OCI-LY7 (cell line): ENCODE data around the gene GADD45GIP1. TPM values are rescaled to one million over a fixed set of nuclear protein-coding genes. Genes with fewer than 3 reads are reported as not detected.
A peak's percentile ranks its signal among the peaks of the same experiment; 100 is the strongest.

Experiments used
- BruUV-seq: library from RNA; stranded (reverse); fragments of 400-500 nt; replicated peaks from 2 replicates; lab custom pipeline; 2021; lab: Mats Ljungman, UMichigan
- CTCF ChIA-PET: fragments of 300-600 bp; sonication (Branson Sonifier 250); formaldehyde crosslinking; loops from one replicate; lab custom pipeline; 2022; ENCODE audit warnings: antibody characterized with exemption; ENCODE audit not compliant: unreplicated experiment; lab: Charles Lee
- POLR2A ChIA-PET: fragments of 300-600 bp; sonication (Branson Sonifier 250); formaldehyde crosslinking; loops from one replicate; lab custom pipeline; 2022; ENCODE audit warnings: antibody characterized with exemption; lab: Charles Lee
- DNase-seq: peaks from one replicate; pipeline ENCODE4 v3.0.0-alpha.2; 2015; ENCODE audit warnings: low spot score
- H2AFZ ChIP-seq: fragments of 200-600 bp; sonication (generic), shearing (Covaris generic); 2 replicates; pipeline ENCODE4 v1.6.1; 2014; ENCODE audit warnings: mild to moderate bottlenecking, antibody characterized with exemption, low read length, moderate library complexity
- H3K27ac ChIP-seq: fragments of 200-600 bp; sonication (generic); 2 replicates; pipeline ENCODE4 v1.5.1; 2014; ENCODE audit warnings: mixed run types, low read depth, mild to moderate bottlenecking, moderate library complexity, low read length, inconsistent platforms; ENCODE audit not compliant: poor library complexity, severe bottlenecking
- H3K36me3 ChIP-seq: fragments of 200-600 bp; sonication (generic); 2 replicates; pipeline ENCODE4 v1.6.1; 2014; ENCODE audit warnings: mild to moderate bottlenecking, antibody characterized with exemption, low read length, moderate library complexity, mixed read lengths; ENCODE audit not compliant: insufficient read depth
- H3K4me1 ChIP-seq: fragments of 200-600 bp; sonication (generic); 2 replicates; pipeline ENCODE4 v1.5.1; 2014; ENCODE audit warnings: mild to moderate bottlenecking, low read length; ENCODE audit not compliant: insufficient read depth, poor library complexity, severe bottlenecking
- H3K4me2 ChIP-seq: fragments of 200-600 bp; sonication (generic); 2 replicates; pipeline ENCODE4 v1.6.1; 2014; ENCODE audit warnings: mild to moderate bottlenecking, low read length
- H3K4me3 ChIP-seq: fragments of 200-600 bp; sonication (generic); 2 replicates; pipeline ENCODE4 v1.5.1; 2014; ENCODE audit warnings: mild to moderate bottlenecking, low read depth, low read length; ENCODE audit not compliant: poor library complexity, severe bottlenecking
- H3K79me2 ChIP-seq: fragments of 200-600 bp; sonication (generic); 2 replicates; pipeline ENCODE4 v1.6.1; 2016; ENCODE audit warnings: low read depth, mild to moderate bottlenecking, low read length, moderate library complexity, mixed read lengths; ENCODE audit not compliant: insufficient read depth
- H3K9me2 ChIP-seq: fragments of 200-600 bp; sonication (generic); 2 replicates; pipeline ENCODE4 v1.6.1; 2016; ENCODE audit warnings: mild to moderate bottlenecking, low read length, mixed read lengths; ENCODE audit not compliant: insufficient read depth
- H3K9me3 ChIP-seq: fragments of 200-600 bp; sonication (generic); 2 replicates; pipeline ENCODE4 v1.6.1; 2014; ENCODE audit warnings: mild to moderate bottlenecking, mixed run types, low read length, mixed read lengths
- H4K20me1 ChIP-seq: fragments of 200-600 bp; sonication (generic); 2 replicates; pipeline ENCODE4 v1.6.1; 2014; ENCODE audit warnings: mild to moderate bottlenecking, antibody characterized with exemption, low read length, moderate library complexity, mixed read lengths; ENCODE audit not compliant: insufficient read depth
- CTCF ChIP-seq: fragments of 200-600 bp; sonication (generic); conservative IDR thresholded peaks from 2 replicates; pipeline ENCODE4 v1.5.1; 2014; ENCODE audit warnings: mild to moderate bottlenecking, antibody characterized with exemption, low read length, moderate library complexity, mixed read lengths
- EZH2phosphoT487 ChIP-seq: fragments of 200-600 bp; sonication (generic); IDR thresholded peaks from 2 replicates; pipeline ENCODE4 v1.6.1; 2018; ENCODE audit warnings: low read depth, borderline replicate concordance, mild to moderate bottlenecking, mixed run types, antibody characterized with exemption, low read length, moderate library complexity, mixed read lengths
- intact Hi-C: fragments of 100-400 bp; cut with micrococcal nuclease; formaldehyde crosslinking; loops from one replicate; pipeline ENCODE4 v1.10.0; 2022; ENCODE audit not compliant: unreplicated experiment
- total RNA-seq, 2 experiments: library from RNA; depleted of rRNA in 1 of 2; stranded (reverse); fragments of >200 nt in 1 of 2; shearing (Covaris generic) in 1 of 2; gene quantifications; 2 replicates each; pipeline ENCODE4 v1.2.3, GENCODE V29; 2014 to 2022

GADD45GIP1 gene
- total RNA-seq, 2 experiments from 2014 or later: 29.5 to 32.4 TPM

GRCh38 chr19:12933287-12934072 lies 23.5 kb downstream of the GADD45GIP1 start, which contains the start of gene FARSA:
Gene FARSA (minus strand): TSS chr19:12933711. CDS start chr19:12933696, 15 bp downstream.
- peak within 1 kb of the TSS; percentile 42 for H3K27ac ChIP-seq
- ChIA-PET POLR2A (interaction anchor here (0.6 to 1.2 kb wide), 3 partner anchors 33 to 172 kb away, joined by 3 to 5 read pairs (median 3); no protein-coding TSS in a partner anchor), CTCF (interaction anchor here (0.6 to 1.7 kb wide), 2 partner anchors 28 to 32 kb away, joined by 4 to 7 read pairs; no protein-coding TSS in a partner anchor)
- peaks cover 31% of the 10 kb centered on the region for H3K36me3 ChIP-seq
- peaks cover 27% of the 10 kb centered on the region for H3K79me2 ChIP-seq
- peaks cover 8% of the 10 kb centered on the region; the same call in 1 of the 2 replicates for H4K20me1 ChIP-seq
- peak; percentile 95 for DNase-seq
- H3K4me2 ChIP-seq: peak within 1 kb of the TSS; percentile 89
- peak within 1 kb of the TSS; percentile 70; the same call in 1 of the 2 replicates for H2AFZ ChIP-seq
- BruUV-seq: TSS peak; percentile 55
- no peaks in the 10 kb centered on the region for H3K9me2 ChIP-seq
- no peaks in the 10 kb centered on the region for H3K9me3 ChIP-seq
- TF ChIP-seq EZH2phosphoT487 (no peak), CTCF (no peak)
- intact Hi-C loops: loop anchor here (2.0 kb wide), 1 partner anchor 43 kb away; the partner anchor contains the start of gene GCDH
- peak within 1 kb of the TSS; percentile 91 for H3K4me3 ChIP-seq
- H3K4me1 ChIP-seq: peaks cover 45% of the 10 kb centered on the region

GRCh38 chr19:12932392-12933286 lies 24.4 kb downstream of the GADD45GIP1 start:
- peaks cover 26% of the 10 kb centered on the region for H3K79me2 ChIP-seq
- ChIA-PET POLR2A (interaction anchor here (0.7 to 1.2 kb wide), 4 partner anchors 34 to 220 kb away, joined by 3 to 4 read pairs (median 4); partner anchors contain the start of gene GCDH), CTCF (interaction anchor here (0.6 to 1.7 kb wide), 2 partner anchors 33 to 330 kb away, joined by 7 to 15 read pairs; no protein-coding TSS in a partner anchor)
- peak overlapping the region; percentile 89 for H3K4me2 ChIP-seq
- H3K9me3 ChIP-seq: no peaks in the 10 kb centered on the region
- peak overlapping the region; percentile 42 for H3K27ac ChIP-seq
- peaks cover 39% of the 10 kb centered on the region for H3K36me3 ChIP-seq
- no peaks in the 10 kb centered on the region for H3K9me2 ChIP-seq
- peaks cover 41% of the 10 kb centered on the region for H3K4me1 ChIP-seq
- no TSS peak for BruUV-seq
- H2AFZ ChIP-seq: no peak overlapping the region; the same call in 1 of the 2 replicates
- peak overlapping the region; percentile 91 for H3K4me3 ChIP-seq
- intact Hi-C loops: loop anchor here (2.0 kb wide), 1 partner anchor 42 kb away; the partner anchor contains the start of gene GCDH
- DNase-seq: no peak
- TF ChIP-seq CTCF (no peak), EZH2phosphoT487 (no peak)
- H4K20me1 ChIP-seq: peaks cover 8% of the 10 kb centered on the region; the same call in 1 of the 2 replicates
